Measurements from ENCODE around the gene HOXB1. TPM values are rescaled to one million over a fixed set of nuclear protein-coding genes. Genes with fewer than 3 reads are reported as not detected.

Gene HOXB1
- total RNA-seq, 1 donor: not detected

DNA sequence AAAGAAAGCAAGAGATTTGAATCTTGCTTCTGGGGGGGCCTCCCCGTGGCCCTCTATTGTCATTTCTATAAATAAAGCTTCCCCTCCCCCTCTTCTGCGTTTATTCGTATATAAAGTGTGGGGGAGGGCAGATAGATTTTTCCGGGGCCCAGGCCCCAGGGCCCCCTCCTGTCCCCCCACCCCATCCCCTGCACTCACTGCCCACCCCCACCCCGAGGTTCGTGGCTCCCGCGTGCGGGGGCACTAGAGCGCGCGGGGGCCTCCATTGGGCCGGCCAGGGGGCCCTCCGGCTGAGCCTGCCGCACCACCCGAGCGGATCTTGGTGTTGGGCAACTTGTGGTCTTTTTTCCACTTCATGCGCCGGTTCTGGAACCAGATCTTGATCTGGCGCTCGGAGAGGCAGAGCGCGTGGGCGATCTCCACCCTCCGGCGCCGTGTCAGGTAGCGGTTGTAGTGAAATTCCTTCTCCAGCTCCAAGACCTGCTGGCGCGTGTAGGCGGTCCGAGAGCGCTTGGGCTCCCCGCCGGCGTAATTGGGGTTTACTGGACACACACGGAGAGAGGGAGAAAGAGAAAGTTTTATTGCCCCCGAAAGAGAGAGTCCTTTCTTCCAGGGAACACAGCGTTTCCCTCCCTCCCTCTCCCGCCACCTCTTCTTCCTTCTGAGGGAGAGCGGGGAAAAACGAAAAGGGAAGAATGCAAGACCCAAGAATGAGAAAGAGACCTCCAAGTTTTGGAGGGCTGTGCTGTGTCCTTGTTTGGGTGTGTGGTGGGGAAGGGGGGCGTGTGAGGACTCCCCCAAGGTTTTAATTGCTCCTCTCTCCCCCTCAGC is 45.9 kb upstream of the HOXB1 start:
- DNase-seq (ENCODE audit: low read depth): peak; percentile 28
- peak overlapping the region; percentile 44 for H3K4me3 ChIP-seq (ENCODE audit: low read depth, low read length)
- TF ChIP-seq, protein P1, sequence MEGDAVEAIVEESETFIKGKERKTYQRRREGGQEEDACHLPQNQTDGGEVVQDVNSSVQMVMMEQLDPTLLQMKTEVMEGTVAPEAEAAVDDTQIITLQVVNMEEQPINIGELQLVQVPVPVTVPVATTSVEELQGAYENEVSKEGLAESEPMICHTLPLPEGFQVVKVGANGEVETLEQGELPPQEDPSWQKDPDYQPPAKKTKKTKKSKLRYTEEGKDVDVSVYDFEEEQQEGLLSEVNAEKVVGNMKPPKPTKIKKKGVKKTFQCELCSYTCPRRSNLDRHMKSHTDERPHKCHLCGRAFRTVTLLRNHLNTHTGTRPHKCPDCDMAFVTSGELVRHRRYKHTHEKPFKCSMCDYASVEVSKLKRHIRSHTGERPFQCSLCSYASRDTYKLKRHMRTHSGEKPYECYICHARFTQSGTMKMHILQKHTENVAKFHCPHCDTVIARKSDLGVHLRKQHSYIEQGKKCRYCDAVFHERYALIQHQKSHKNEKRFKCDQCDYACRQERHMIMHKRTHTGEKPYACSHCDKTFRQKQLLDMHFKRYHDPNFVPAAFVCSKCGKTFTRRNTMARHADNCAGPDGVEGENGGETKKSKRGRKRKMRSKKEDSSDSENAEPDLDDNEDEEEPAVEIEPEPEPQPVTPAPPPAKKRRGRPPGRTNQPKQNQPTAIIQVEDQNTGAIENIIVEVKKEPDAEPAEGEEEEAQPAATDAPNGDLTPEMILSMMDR (IDR thresholded peaks at IDR 0.05; ENCODE audit: insufficient read depth, low read depth, low read length): no peak

DNA sequence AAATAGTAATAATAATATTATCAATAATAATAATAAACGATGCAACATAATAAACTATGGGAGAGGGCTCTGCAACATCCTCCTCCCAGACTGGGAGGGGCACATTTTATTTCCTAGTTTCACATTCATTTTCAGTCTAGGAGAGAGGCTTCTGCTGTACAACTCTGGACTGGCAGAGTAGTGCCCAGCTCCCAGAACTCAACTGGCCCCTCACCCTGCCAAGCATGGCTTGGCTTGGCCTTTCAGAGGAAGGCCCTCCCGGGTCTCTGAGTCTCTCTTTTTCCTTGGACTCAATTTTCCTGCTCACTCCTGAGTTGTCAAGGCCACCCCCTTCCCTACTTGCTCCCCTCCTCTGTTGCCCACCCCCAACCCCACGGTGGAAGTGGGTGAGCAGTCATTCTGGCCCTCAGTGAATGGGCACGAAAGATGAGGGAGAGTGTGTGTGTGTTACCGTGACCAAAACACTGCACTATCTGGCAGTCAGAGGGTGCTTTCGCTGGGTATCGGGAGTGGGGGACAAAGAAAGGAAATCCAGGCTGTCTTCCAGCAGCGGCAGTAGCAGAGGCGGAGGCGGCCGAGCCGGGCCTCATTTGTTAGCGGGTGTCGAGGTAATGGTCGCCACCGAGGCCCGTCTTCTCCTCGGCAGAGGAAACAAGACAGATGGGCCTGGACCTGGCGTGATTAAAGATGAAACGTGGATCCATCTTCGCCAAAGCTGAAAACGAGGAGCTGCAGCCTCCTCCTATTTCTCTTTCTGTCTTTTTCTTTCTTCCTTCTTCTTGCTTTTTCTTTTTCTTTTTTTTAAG is 45.1 kb upstream of the HOXB1 start:
- DNase-seq (ENCODE audit: low read depth): no peak
- TF ChIP-seq, protein P1 (IDR thresholded peaks at IDR 0.05; ENCODE audit: insufficient read depth, low read depth, low read length): no peak
- no peak overlapping the region for H3K4me3 ChIP-seq (ENCODE audit: low read depth, low read length)

DNA sequence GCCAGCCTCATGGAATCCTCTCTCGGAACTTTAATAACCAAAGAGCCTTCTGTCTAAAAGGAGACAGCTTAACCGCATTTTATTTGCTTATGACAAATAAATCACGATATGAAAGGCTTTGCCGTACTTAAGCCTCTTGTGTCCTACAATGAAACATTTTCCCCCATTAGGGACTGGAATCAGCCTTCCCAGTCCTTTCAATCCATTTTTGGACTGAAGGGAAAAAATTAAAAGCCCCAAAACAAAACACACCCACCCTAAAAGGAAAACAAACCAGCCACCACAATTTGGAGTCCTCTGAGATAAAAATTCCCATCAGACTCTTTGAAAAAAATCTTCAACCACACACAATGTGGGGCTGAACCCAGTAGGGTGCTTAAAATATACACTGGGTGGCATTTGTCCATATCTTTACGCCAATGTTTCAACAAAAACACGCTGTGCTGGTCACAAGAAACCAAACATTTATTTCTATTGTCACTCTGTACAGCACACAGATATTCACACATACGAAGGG is 44.3 kb upstream of the HOXB1 start:
- TF ChIP-seq, protein P1 (IDR thresholded peaks at IDR 0.05; ENCODE audit: insufficient read depth, low read depth, low read length): no peak
- no peak for DNase-seq (ENCODE audit: low read depth)
- no peak overlapping the region for H3K4me3 ChIP-seq (ENCODE audit: low read depth, low read length)

DNA sequence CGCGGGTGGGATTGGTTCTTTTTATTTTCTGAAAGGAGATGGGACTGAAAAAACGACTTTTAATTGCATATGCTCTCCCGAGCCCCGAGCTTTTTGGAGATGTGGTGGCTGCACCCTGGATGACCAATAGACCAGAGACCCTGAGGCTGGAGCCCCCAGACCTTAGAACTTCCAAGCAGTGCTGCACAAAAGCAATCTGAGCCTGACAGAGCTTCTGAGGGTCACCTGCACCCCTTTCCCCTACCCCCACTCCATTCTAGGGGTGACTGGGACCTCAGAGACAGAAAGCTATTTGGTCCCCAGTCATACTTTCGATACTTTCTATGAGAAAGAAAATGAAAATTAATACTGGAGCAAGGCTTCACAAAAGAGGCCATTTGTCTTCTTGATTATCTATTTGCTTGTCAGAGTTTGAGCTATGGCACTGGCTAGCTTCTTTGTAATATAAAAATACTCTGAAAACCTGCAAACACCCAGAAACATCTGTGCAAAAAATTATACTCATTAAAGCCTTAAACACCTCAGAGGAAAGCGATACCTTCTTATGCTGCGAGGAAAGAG is 43.8 kb upstream of the HOXB1 start:
- DNase-seq (ENCODE audit: low read depth): no peak
- TF ChIP-seq, protein P1 (IDR thresholded peaks at IDR 0.05; ENCODE audit: insufficient read depth, low read depth, low read length): no peak
- no peak overlapping the region for H3K4me3 ChIP-seq (ENCODE audit: low read depth, low read length)

DNA sequence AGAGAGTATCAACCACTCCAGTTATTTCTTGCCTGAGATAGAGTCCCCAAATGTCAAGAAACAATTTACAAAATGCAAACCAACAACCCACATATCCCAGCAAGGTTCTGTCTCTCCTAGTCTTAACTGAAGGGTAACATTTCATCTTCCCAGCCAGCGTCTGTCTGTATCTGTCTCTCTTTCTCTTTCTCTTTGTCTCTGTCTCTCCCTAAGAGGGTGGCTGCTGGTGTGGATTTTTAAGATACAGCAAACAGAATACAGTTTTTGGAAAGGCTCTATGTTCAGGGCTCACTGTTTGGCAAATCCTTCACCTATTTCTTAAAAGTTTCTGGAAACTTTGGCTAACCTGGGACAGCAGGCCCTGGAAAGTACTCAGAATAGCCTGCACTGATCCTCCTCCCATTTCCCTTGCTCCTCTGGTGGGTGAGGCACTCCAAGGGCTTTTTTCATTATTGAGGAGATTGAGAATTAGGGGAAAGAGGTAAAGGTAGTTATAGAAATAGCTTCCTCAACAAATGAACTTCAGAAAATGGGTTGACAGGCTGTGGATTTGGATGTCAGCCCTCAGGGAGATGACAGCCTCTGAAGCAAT is 41.1 kb upstream of the HOXB1 start:
- no peak overlapping the region for H3K4me3 ChIP-seq (ENCODE audit: low read depth, low read length)
- TF ChIP-seq, protein P1 (IDR thresholded peaks at IDR 0.05; ENCODE audit: insufficient read depth, low read depth, low read length): no peak
- DNase-seq (ENCODE audit: low read depth): no peak

DNA sequence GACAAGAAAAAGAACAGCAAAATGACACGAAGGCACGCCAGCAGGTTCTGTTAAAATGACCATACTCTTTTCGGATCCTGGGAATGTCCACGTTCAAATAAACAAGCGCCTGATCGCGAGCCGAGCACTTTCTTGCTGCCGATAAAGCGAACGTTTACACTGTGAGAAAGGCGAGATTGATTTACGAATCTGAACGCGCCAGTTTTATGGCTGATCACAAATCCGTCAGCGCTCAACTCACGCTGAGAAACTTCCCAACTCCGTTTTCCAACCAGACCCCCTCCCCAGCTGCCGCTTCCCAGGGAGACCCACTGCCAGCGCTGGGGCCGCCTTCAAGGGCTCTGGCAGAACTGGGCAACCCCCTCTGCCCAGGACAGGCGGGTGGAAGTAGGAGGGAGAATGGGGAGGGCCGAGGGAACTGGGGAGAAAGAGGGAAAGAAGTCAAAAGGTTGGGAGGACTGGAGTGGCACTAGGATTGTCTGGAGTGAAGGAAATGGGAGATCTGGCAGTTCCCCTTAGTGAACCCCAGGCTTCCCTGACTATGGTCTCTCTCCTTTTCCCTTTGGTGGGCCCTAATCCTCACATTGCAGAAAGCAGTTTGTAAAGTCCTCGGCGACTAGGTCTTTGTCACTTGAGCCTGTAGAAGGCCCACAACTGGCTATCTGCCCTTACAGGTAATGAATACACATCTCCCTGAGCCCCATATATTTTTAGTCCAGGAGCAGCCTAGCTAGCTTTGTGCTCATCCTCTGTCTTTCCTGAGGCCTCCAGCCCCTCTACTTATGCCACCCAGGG is 40.4 kb upstream of the HOXB1 start:
- no peak for DNase-seq (ENCODE audit: low read depth)
- TF ChIP-seq, protein P1 (IDR thresholded peaks at IDR 0.05; ENCODE audit: insufficient read depth, low read depth, low read length): no peak
- H3K4me3 ChIP-seq (ENCODE audit: low read depth, low read length): no peak overlapping the region
